ENCODE data around the gene DNAL1.
"Not testable (repeated sequence)": the region's sequence is repeated elsewhere in the genome, so short reads cannot be mapped to it uniquely, and the experiment has no call there.

DNAL1 gene

DNA sequence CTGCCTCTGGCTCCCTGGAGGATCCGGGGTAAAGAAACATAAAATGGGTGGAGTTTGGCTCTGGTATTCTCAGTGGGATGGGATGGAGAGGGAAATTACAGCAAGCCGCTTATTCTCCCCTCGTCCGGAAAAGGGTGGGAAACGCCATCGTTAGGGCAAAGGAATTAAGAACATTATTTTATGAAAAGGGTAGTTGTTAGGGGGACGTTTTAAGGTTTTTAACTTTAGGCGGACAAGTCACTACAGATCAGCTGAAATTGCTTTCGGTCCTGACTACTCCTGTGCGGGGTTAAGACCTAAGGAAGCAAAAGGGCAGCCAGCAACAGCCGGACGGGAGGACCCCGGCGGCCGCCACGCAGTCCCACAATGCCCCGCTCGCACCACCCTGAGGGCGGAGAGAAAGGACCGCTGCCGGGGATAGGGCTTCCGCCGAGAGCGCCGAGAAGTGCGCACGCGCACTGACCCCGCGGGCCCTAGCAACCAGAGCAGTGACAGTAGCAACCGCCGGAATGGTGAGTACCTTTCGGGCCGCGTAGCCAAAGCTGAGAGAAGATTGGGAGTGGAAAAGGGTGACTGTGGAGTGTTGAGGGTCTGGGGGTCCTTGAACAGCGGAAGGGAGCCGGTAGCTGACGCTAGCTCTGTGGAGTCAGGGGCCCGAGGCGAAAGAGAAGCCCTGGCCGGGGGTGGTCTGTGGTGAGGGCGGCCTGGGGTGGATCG lies at the start of gene DNAL1:
DNAL1 (plus strand) TSS at position 456 of the 717 bp plus-strand sequence; CDS start at position 510, 54 bp downstream.
- peak; percentile 78 to 85 for DNase-seq (ENCODE audit: low read depth in 2 of 2)

- no peak for DNase-seq (ENCODE audit: low read depth in 2 of 2)
These were observed 45.3 kb upstream of the DNAL1 start for GRCh38 chr14:73599499-73599898.

DNA sequence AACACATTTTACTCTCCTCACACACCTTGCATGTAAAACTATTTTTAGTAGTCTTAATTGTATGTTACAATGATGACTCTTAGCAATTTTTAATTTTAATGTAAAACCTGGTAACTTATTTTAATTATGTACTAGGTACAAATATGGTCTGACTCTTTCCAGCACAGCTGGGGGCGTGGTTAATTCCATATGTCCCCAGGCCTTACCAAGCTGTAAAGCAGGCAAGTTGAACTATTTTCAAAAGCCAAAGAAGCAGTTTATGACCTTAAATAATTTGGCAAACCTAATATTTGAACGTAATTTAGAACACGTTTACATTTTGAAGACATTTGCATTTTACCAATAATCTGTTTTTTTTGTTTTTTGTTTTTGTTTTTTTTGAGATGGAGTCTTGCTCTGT lies 41.8 kb upstream of the DNAL1 start:
- DNase-seq (ENCODE audit: low read depth in 2 of 2), result no peak

GRCh38 chr14:73606271-73606670 lies 38.5 kb upstream of the DNAL1 start:
- DNase-seq (ENCODE audit: low read depth in 2 of 2), result no peak

DNA sequence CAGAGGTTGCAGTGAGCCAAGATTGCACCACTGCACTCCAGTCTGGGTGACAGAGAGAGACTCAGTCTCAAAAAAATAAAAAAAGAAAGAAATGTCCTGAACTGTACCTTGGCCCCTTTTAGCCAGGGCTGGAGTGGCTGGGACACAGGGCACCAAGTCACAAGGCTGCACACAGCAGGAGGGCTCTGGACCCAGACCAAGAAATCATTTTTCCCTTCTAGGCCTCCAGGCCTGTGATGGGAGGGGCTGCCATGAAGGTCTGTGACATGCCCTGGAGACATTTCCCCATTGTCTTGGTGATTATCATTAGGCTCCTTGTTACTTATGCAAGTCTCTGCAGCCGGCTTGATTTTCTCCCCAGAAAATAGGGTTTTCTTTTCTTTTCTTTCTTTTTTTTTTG lies 37.5 kb upstream of the DNAL1 start:
- no peak for DNase-seq (ENCODE audit: low read depth in 2 of 2)

- no peak for DNase-seq (ENCODE audit: low read depth in 2 of 2)
These were observed 34.1 kb upstream of the DNAL1 start for GRCh38 chr14:73610687-73611086.

DNA sequence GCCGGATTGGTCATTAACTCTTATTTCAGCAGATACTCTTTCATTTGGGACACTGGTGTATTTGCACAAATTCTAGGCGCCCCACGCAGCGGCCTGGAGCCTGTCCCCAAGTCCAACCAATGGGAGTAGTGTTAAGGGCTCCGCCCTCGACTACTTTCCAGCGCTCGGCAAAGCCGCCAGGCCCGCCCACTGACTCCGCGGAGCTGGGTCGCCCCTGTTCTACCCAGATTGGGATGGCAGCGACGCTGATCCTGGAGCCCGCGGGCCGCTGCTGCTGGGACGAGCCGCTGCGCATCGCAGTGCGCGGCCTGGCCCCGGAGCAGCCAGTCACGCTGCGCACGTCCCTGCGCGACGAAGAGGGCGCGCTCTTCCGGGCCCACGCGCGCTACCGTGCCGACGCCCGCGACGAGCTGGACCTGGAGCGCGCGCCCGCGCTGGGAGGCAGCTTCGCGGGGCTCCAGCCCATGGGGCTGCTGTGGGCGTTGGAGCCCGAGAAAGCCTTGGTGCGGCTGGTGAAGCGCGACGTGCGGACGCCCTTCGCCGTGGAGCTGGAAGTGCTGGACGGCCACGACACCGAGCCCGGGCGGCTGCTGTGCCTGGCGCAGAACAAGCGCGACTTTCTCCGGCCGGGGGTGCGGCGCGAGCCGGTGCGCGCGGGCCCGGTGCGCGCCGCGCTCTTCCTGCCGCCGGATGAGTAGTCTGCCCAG lies 32.3 kb upstream of the DNAL1 start, which contains the start of gene ACOT6:
ACOT6 (plus strand) TSS at position 179 of the 707 bp plus-strand sequence; CDS start at position 234, 55 bp downstream.
- DNase-seq (ENCODE audit: low read depth in 2 of 2), result peak; percentile 30 to 50

DNA sequence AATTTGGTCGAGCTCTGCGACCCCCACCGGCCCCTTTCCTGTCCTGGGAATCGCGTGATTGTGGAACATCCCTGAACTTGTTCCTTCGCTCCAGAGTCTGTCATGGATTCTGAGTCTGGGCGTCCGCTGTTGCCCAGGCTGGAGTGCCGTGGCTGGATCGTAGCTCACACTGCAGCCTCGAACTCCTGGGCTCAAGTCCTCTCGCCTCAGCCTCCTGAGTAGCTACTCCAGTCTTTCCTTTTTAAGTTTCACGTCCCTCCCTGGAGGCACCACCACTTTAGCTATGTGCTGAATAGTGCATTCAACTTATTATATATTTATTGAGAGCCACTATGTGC lies 31.8 kb upstream of the DNAL1 start:
- DNase-seq (ENCODE audit: low read depth in 2 of 2), result no peak

- DNase-seq (ENCODE audit: low read depth in 2 of 2), result no peak
These were observed 31.3 kb upstream of the DNAL1 start for GRCh38 chr14:73613419-73613963.

- no peak for DNase-seq (ENCODE audit: low read depth in 2 of 2)
These were observed 28.0 kb upstream of the DNAL1 start for GRCh38 chr14:73616831-73617230.

DNA sequence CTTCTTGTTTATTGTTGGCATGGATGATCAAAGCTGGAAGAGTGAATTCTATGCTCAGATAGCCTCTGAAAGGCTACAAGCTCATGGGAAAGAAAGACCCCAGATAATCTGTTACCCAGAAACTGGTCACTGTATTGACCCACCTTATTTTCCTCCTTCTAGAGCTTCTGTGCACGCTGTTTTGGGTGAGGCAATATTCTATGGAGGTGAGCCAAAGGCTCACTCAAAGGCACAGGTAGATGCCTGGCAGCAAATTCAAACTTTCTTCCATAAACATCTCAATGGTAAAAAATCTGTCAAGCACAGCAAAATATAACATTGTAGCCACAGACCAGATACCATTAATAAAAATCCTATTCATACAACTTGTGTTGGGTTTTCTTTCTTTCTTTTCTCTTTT lies 25.3 kb upstream of the DNAL1 start:
- DNase-seq (ENCODE audit: low read depth in 2 of 2), result no peak

GRCh38 chr14:73620268-73620667 lies 24.5 kb upstream of the DNAL1 start:
- DNase-seq (ENCODE audit: low read depth in 2 of 2), result no peak

GRCh38 chr14:73623504-73624054 lies 21.2 kb upstream of the DNAL1 start:
- no peak for DNase-seq (ENCODE audit: low read depth in 2 of 2)

DNA sequence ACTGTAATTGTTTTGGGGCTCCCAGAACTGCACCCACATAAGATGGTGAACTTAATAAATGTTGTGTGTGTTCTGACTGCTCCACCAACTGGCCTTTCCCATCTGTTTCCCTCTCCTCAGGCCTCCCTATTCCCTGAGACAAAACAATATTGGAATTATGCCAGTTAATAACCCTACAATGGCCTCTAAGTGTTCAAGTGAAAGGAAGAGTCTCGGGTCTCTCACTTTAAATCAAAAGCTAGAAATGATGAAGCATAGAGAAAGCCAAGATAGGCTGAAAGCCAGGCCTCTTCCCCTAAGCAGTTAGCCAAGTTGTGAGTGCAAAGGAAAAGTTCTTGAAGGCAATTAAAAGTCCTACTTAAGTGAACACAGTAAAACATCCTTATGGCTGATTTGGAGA lies 19.1 kb upstream of the DNAL1 start:
- no peak for DNase-seq (ENCODE audit: low read depth in 2 of 2)

- DNase-seq (ENCODE audit: low read depth in 2 of 2), result no peak
These were observed 17.6 kb upstream of the DNAL1 start for GRCh38 chr14:73627151-73627558.

- DNase-seq (ENCODE audit: low read depth in 2 of 2), result no peak
These were observed 14.6 kb upstream of the DNAL1 start for GRCh38 chr14:73630009-73630780.

- peak; percentile 19 to 31 for DNase-seq (ENCODE audit: low read depth in 2 of 2)
These were observed 11.4 kb upstream of the DNAL1 start for GRCh38 chr14:73633116-73634010.

DNA sequence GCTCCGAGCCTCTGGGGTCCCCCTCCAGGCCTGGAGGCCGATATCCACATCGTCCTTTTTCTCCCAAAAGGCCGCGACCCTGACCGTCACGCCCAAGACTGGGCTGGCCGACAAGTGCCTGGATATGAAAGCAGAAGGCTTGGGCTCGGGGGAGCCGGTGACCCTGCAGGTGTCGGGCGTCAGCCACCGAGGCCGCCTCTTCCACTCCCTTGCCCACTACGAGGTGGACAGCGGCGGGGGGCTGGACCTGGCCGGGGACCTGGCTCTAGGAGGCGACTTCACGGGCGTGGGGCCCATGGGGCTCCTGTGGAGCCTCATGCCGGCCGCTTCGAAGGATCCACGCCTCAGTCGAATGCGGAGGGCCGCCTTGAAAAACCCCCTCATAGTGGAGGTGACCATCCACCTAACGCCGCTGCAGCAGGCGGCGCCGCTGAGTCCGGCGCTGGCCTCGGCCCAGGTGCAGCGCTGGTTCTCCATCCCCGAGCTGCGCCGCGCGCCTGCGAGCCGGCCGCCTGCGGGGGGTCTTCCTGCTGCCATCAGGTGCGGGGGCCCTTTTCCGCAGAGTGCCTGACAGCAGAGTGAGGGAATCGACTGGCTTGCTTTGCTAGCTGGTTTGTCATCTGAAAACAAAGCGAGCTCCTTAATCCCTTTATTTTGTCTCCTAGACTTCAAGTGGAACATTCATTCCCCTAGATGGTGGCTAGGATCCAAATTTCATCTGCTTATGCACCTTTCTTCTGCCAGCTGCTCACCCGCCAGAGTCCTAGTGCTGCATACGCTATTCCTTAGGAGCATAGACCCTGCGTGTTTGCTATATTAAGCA lies 10.6 kb upstream of the DNAL1 start:
- no peak for DNase-seq (ENCODE audit: low read depth in 2 of 2)

- not testable (repeated sequence) for DNase-seq (ENCODE audit: low read depth in 2 of 2)
These were observed 8.4 kb upstream of the DNAL1 start for GRCh38 chr14:73636355-73636754.

GRCh38 chr14:73637830-73638229 lies 7.0 kb upstream of the DNAL1 start:
- no peak for DNase-seq (ENCODE audit: low read depth in 2 of 2)

Data from stimulated activated CD8-positive, alpha-beta memory T cell treated with anti-CD3 and anti-CD28 coated beads, Interleukin-15, amount 100 ng/mL, for 4 hours (primary cell).